ENCODE measurements around the gene CYP39A1.
A peak's percentile ranks its signal among the peaks of the same experiment; 100 is the strongest.

CYP39A1 gene

DNA sequence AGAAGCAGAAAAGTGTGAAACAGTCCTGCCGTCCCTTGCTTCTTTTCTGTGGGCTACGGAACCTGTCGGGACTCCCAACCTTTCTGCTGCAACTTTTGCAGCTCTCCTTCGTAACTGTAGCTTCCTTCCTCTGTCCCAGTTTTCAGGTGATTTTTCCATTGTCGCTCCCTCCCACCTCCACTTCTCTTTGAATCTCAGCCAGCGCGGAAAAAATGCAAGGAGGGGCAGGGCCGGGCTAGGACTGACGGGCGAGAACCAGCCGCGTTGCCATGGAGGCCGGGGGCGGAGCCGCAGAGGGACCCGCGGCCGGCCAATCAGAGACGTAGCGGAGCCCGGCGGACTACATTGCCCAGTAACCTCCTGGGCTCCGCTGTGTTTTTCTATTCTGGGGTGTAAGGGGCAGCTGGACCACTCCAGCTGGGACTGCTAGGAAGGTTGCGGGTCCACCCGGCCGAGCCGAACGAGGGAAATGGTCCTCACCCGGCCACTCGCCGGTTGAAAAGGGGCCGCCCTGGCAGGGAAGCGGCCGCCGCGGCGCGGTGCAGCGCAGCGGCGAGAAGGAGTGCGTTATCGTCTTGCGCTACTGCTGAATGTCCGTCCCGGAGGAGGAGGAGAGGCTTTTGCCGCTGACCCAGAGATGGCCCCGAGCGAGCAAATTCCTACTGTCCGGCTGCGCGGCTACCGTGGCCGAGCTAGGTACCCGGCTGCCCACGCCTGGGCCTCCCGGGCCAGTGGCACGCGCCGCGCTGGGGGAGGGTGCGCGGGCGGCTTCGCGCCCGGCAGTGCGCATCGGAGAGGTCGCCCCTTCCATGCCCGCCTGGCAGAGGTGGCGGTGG lies at the start of gene CYP39A1, which contains the start of gene SLC25A27:
TSS of gene CYP39A1 (minus strand) at position 216 of the 836 bp plus-strand sequence. CDS start 236 bp downstream, outside the sequence.
TSS of gene SLC25A27 (plus strand) at position 373 of the 836 bp plus-strand sequence. CDS start at position 591, 218 bp downstream.
- DNase-seq = peak; percentile 88 to 95 (median 93)

DNA sequence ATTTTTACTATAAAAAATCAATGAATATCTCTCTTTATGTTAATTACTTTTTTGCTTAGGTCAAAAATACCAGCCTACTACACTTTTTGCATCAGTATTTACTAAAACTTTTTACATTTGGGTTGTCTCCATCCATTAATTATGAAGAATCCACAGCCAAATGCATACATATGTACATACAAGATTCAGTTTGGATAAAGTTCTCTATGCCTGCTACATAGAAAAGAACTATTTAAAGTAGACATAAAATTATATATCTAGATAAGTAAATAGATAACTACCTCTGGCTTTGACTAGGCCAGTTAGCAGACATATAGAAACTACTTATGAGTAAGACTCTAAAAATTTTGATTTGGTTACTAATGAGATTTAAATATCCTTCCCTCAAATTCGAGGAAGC lies 47.4 kb upstream of the CYP39A1 start:
- DNase-seq = no peak

DNA sequence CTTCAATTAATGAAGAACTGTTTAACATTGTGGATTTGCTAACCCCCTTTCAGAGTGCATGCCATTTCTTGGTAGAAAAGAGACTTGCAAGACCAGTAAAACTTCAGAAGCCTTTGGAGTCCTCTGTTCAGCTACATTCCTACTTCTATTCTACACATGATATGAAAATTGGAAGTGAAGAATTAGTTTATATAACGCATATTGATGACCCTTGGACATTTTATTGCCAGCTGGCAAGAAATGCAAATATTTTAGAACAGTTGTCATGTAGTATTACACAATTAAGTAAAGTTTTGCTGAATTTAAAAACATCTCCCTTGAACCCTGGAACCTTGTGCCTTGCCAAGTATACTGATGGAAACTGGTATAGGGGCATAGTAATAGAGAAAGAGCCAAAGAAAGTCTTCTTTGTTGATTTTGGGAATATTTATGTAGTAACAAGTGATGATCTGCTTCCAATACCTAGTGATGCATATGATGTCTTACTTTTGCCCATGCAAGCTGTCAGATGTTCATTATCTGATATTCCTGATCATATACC lies 38.4 kb upstream of the CYP39A1 start:
- no peak for DNase-seq

DNA sequence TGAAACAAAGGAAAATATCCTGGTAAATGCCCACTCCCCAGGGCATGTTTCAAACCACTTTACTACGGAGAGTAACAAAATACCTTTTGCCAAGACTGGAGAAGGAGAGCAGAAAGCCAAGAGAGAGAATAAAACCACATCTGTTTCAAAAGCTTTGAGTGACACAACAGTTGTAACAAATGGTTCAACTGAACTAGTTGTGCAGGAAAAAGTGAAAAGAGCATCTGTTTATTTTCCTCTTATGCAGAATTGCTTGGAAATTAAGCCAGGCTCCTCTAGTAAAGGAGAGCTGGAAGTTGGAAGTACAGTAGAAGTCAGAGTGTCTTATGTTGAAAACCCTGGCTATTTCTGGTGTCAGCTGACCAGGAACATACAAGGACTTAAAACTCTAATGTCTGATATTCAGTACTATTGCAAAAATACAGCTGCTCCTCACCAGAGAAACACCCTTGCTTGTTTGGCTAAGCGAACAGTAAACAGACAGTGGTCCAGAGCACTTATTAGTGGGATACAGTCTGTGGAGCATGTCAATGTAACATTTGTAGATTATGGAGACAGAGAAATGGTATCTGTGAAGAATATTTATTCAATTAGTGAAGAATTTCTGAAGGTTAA lies 37.6 kb upstream of the CYP39A1 start:
- DNase-seq = no peak

DNA sequence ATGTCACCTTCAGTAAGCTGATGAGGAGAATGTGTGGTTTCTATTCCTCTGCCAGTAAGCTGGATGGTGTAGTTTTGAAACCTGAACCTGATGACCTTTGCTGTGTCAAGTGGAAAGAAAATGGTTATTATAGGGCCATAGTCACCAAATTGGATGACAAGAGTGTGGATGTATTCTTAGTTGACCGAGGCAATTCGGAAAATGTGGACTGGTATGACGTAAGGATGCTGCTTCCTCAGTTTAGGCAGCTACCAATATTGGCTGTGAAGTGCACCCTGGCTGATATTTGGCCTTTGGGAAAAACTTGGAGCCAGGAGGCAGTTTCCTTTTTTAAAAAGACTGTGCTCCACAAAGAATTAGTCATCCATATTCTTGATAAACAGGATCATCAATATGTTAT lies 37.0 kb upstream of the CYP39A1 start:
- no peak for DNase-seq

DNA sequence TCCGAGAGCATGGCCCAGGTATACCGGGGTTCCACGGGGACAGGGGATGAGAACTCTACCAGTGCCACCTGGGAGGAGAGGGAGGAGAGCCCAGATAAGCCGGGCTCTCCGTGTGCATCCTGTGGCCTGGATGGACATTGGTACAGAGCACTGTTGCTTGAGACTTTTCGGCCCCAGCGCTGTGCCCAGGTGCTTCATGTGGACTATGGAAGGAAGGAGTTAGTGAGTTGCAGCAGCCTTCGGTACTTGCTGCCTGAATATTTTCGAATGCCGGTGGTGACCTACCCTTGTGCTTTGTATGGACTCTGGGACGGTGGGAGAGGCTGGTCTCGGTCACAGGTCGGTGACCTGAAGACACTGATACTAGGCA lies 36.3 kb upstream of the CYP39A1 start:
- no peak for DNase-seq

DNA sequence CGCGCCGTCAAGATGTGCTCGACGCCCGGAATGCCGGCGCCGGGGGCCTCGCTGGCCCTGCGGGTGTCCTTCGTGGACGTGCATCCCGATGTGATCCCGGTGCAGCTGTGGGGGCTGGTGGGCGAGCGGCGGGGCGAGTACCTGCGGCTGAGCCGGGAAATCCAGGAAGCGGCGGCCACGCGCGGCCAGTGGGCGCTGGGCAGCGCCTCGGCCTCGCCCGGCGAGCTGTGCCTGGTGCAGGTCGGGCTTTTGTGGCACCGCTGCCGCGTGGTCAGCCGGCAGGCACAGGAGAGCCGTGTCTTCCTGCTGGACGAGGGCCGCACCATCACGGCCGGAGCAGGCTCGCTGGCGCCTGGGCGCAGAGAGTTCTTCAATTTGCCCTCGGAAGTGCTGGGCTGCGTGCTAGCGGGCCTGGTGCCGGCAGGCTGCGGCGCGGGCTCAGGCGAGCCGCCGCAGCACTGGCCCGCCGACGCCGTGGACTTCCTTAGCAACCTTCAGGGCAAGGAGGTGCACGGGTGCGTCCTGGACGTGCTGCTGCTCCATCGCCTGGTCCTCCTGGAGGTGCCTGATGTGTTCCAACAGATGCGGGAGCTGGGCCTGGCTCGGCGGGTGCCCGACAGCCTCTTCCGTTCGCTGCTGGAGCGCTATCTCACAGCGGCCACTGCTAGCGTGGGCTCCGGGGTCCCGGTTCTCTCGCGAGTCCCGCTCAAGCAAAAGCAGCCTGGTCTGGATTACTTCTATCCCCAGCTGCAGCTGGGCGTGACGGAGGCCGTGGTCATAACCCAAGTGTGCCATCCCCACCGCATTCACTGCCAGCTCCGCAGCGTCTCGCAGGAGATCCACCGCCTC lies 35.7 kb upstream of the CYP39A1 start:
- DNase-seq = no peak

- DNase-seq = no peak
Measured at GRCh38 chr6:46687619-46688097, 35.0 kb upstream of the CYP39A1 start, which contains the start of gene TDRD6. TDRD6 (plus strand) TSS chr6:46687885; CDS start chr6:46688129, 244 bp downstream.

DNA sequence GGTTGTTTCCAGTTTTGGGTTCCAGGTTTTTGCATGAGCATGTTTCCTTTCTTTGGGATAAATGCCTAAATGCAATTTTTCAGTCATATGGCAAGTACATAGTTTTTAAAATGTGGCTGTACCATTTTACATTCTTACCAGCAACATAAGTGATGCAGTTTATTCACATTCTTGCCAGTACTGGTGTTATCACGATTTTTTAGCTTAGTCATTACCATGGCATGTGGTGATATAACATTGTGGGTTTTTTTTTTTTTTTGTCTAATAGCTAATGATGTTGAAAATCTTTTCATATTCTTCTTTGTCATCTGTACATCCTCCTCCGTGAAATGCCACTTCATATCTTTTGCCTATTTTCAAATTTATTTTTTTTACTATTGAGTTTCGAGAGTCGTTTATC lies 32.2 kb upstream of the CYP39A1 start:
- no peak for DNase-seq

GRCh38 chr6:46677314-46677654 lies 24.7 kb upstream of the CYP39A1 start:
- no peak for DNase-seq

- DNase-seq = no peak
Measured at GRCh38 chr6:46676604-46677313, 24.1 kb upstream of the CYP39A1 start.

DNA sequence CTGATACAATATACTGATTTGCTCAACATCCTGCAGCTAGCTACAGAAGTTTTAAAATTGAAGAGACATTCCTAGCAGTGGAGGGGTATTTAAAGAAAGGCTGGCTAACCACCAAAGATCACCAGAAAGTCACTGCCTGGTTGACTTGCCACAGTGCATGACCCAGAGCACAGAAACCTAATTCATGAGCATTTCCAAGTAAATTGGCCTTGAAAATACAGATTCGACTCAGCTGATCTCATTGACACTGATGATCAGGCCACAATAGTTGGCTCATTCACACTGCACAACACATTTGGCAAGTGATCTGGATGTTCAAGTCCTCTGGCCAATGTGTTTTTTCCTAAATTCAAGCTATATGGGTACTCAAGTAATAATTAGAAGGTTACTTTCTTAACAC lies 21.8 kb upstream of the CYP39A1 start:
- DNase-seq = no peak

DNA sequence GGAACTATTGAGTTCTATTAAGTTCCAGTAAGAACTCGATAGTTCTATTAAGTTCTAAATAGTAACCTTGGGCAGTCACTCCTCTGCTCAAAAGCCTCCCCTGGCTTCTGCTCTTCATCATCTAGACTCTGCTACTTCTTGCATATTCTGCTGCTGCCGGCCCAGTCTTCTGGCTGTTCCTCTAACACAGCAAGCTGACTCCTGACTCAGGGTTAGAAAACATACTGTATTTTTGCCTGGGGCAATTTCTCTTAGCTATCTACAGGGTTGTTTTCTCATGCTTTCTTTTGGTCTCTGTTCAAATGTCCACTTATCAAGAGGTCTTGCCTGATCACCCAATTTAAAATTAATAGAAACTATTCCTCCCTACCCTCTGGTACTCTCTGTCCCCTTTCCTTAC lies 14.8 kb upstream of the CYP39A1 start:
- no peak for DNase-seq

DNA sequence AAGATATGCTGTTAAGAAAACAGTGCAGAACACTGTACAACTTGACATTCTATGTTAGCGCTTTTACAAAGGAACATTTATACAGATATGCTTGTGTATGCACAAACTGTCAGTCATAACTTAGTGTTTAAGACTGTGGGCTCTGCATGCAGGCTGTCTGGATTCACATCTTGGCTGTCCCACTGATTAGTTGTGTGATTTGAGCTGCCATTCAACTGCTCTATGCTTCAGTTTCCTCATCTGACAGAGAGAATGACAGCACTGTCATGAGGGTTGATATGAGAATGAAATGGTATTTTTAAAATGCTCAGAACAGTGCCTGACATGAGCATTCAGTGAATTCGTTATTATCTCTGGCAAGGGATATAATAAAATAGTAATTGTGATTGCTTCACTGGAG lies 8.9 kb upstream of the CYP39A1 start:
- no peak for DNase-seq

GRCh38 chr6:46657642-46658041 lies 5.0 kb upstream of the CYP39A1 start:
- no peak for DNase-seq

DNA sequence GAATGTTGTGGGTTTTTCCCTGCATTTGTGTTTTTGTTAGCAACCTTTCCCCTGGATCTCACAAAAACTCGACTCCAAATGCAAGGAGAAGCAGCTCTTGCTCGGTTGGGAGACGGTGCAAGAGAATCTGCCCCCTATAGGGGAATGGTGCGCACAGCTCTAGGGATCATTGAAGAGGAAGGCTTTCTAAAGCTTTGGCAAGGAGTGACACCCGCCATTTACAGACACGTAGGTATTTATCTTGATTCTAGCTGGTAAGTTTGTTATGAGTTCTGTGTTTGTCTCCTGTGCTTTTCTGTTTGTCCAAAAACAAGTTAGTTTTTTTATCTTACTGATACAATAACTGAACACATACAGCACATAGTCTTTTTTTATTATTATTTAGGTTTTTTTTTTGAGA lies 3.2 kb upstream of the CYP39A1 start:
- peak in 1 of 3 donors; percentile 9 for DNase-seq

DNA sequence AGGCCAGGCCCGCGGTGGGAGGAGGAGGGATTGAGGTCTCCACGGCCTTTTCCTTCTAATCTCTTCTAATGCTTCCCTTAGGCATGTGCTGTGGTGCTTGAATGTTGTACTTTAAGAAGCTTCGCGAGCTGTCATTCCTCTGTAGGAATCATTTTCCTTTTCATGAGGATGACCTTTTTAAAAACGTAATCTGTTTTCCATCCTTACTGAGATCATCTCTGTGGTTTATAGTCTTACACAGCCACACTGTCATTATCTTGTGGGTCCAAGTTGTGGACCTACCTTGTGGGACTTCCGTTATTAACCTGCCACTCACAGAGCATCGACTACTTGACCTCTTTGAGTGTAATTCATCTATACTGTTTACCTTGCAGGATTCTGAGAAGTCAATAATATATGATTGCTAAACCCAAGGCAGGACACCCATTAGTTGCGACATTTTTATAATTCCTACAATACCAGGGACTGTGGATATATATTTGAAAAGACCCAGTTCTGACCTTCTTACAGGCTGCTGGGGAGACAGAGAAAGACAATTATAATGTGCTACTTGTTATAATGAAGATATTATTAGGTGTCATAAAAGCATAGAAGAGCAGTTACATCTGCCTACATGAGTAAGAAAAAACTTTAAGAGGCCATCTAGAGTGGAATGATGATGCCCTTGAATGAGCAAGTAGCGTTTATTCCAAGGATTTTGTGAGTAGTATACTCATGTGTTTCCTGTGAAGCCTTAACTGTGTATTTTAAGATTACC lies 999 bp upstream of the CYP39A1 start:
- DNase-seq = peak in 1 of 3 donors; percentile 26

DNA sequence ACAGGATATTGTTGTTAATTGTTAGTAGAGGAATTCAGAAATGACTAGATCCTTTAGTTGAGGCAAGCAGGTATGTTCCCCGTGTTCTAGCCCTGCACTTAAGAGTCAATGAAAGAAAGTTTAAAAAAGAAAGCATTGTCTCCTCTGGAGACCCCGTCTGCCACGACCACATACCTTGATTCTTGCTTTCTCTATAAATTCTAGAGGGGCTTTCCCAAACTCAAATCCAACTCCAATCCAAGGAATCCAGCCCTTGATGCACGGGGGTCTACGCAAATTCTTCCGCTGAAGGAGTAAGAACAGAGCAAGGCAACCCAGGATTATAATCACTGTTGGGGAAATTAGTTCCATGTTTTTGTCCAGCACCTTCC lies 401 bp downstream of the CYP39A1 start:
- no peak for DNase-seq

DNA sequence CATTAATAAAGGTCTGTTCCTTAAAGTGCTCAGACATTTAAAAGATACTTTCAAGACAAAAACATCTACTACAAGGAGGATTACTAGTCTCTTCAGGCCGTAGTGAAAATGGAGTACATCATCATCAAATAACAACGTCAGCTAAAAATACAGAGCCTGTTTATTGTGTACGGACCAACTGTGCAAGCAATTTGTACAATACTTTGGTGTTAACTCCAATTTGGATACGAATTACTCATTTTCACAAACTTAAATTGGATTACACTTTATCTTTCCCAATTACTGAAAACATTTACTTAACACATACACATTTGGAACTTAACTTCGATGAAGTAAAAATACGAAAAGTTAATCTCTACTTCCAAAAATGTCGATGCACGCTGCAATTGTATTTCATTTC lies 802 bp downstream of the CYP39A1 start:
- DNase-seq = no peak

GRCh38 chr6:46651006-46651405 lies 1.6 kb downstream of the CYP39A1 start:
- DNase-seq = no peak

DNA sequence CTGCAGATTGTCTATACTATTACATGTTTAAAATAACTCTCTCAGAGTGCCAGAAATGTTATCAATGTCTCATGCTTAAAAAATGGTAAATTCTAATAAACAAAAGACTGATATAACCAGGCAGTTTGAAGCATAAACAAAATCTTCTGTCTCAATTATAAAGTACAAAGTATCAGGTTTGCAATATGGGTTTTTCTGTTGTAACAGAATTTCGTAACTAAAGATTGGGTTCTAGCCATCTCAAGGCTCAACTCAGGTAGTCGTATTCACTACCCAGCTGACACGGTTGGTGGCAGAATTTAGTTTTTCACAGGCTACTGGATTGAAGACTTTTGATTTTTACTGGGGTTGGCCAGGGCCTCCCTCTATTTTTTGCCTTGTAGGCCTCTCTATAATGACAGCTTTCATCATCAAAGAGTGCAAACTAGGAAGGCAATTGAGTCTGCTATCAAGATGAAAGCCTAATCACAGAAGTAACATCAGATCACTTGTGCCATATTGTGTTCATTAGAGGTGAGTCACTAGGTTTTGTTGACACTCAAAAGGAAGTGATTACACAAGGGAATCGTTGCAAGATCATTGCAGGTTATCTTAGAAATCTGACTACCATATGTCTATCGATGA lies 3.6 kb downstream of the CYP39A1 start:
- DNase-seq = peak in 1 of 3 donors; percentile 9

Measured in suppressor macrophage treated with lipopolysaccharide for 1 hour (primary cell).